ENCODE results near the gene YARS1. TPM values are rescaled to one million over a fixed set of nuclear protein-coding genes. Genes with fewer than 3 reads are reported as not detected.

The YARS1 gene
- total RNA-seq, 1 experiment from 2014 or later = 120 TPM

GRCh38 chr1:32860566-32860965 lies 43.4 kb upstream of the YARS1 start:
- in situ Hi-C loops (cut with HindIII; ENCODE audit: low pct_unique_long_range_greater_than_20kb, low sequenced_read_pairs) (no loop called here), intact Hi-C loops (cut with micrococcal nuclease; ENCODE audit: unreplicated experiment) (no loop called here)
- H3K36me3 ChIP-seq (ENCODE audit: control insufficient read depth, insufficient read depth, low read length) = peaks cover 17% of the 10 kb centered on the region
- TF ChIP-seq REST (IDR thresholded peaks at IDR 0.05; ENCODE audit: insufficient read depth in 1 of 2, low read depth in 2 of 2, low read length in 1 of 2) (no peak), CTCF (IDR thresholded peaks at IDR 0.05) (no peak), TCF7L2 (IDR thresholded peaks at IDR 0.05; ENCODE audit: low read depth, low read length) (no peak), SIN3A (IDR thresholded peaks at IDR 0.05; ENCODE audit: borderline replicate concordance, insufficient read depth, low read depth, low read length) (no peak), POLR2AphosphoS5 (IDR thresholded peaks at IDR 0.05; ENCODE audit: low read depth, low read length) (no peak)
- ChIA-PET POLR2A (no interaction called here), CTCF (interaction anchor here (1.6 kb wide), 1 partner anchor 11 kb away, joined by 4 read pairs; no protein-coding TSS in a partner anchor)
- no TSS peak for BruUV-seq (replicated peaks)
- no peak overlapping the region for H3K4me3 ChIP-seq (ENCODE audit: low read depth in 2 of 2, low read length in 2 of 2)
- ATAC-seq (no peak), DNase-seq (ENCODE audit: low read depth, low spot score) (no peak)
- H3K27ac ChIP-seq (ENCODE audit: low read length) = no peak overlapping the region
- H3K9me3 ChIP-seq (ENCODE audit: control insufficient read depth, insufficient read depth, low read depth, low read length) = no peaks in the 10 kb centered on the region
- no peaks in the 10 kb centered on the region for H3K27me3 ChIP-seq (ENCODE audit: control insufficient read depth, insufficient read depth, low read length)
- H3K4me1 ChIP-seq (ENCODE audit: control insufficient read depth, insufficient read depth, low read length) = no peaks in the 10 kb centered on the region

GRCh38 chr1:32859915-32860314 lies 42.8 kb upstream of the YARS1 start:
- CTCF ChIA-PET = no interaction called here
- TF ChIP-seq SIN3A (IDR thresholded peaks at IDR 0.05; ENCODE audit: borderline replicate concordance, insufficient read depth, low read depth, low read length) (no peak), TCF7L2 (IDR thresholded peaks at IDR 0.05; ENCODE audit: low read depth, low read length) (no peak), REST (IDR thresholded peaks at IDR 0.05; ENCODE audit: insufficient read depth in 1 of 2, low read depth in 2 of 2, low read length in 1 of 2) (no peak), POLR2AphosphoS5 (IDR thresholded peaks at IDR 0.05; ENCODE audit: low read depth, low read length) (no peak), CTCF (IDR thresholded peaks at IDR 0.05) (no peak)
- ATAC-seq (no peak), DNase-seq (ENCODE audit: low read depth, low spot score) (no peak)
- BruUV-seq (replicated peaks) = no TSS peak
- POLR2A ChIA-PET = no interaction called here
- in situ Hi-C loops (cut with HindIII; ENCODE audit: low pct_unique_long_range_greater_than_20kb, low sequenced_read_pairs) = no loop called here
- intact Hi-C loops (cut with micrococcal nuclease; ENCODE audit: unreplicated experiment) = no loop called here
- no peaks in the 10 kb centered on the region for H3K9me3 ChIP-seq (ENCODE audit: control insufficient read depth, insufficient read depth, low read depth, low read length)
- H3K27me3 ChIP-seq (ENCODE audit: control insufficient read depth, insufficient read depth, low read length) = no peaks in the 10 kb centered on the region
- H3K27ac ChIP-seq (ENCODE audit: low read length) = no peak overlapping the region
- peaks cover 23% of the 10 kb centered on the region for H3K36me3 ChIP-seq (ENCODE audit: control insufficient read depth, insufficient read depth, low read length)
- H3K4me3 ChIP-seq (ENCODE audit: low read depth in 2 of 2, low read length in 2 of 2) = no peak overlapping the region
- no peaks in the 10 kb centered on the region for H3K4me1 ChIP-seq (ENCODE audit: control insufficient read depth, insufficient read depth, low read length)
